WI38 (cell line): ENCODE results near the gene DHDH.

Source experiments
- H3K4me3 ChIP-seq: 2 replicates; pipeline ENCODE4 v1.5.1; 2011; ENCODE audit warnings: low read depth, mild to moderate bottlenecking, control low read depth, low read length
- CTCF ChIP-seq: IDR thresholded peaks from 2 replicates; pipeline ENCODE4 v1.5.1; 2012; ENCODE audit warnings: low read depth, mild to moderate bottlenecking, control low read depth, low read length

DHDH gene

GRCh38 chr19:48967346-48968178, 34.1 kb downstream of the DHDH start:
- no peak for TF ChIP-seq CTCF
- peak overlapping the region; percentile 68 for H3K4me3 ChIP-seq

GRCh38 chr19:48968179-48968661, 34.7 kb downstream of the DHDH start:
- no peak overlapping the region for H3K4me3 ChIP-seq
- TF ChIP-seq CTCF = no peak

GRCh38 chr19:48968813-48969218, 35.3 kb downstream of the DHDH start:
- no peak for TF ChIP-seq CTCF
- H3K4me3 ChIP-seq = no peak overlapping the region

- H3K4me3 ChIP-seq = no peak overlapping the region
- TF ChIP-seq CTCF = no peak
These were observed 36.0 kb downstream of the DHDH start for GRCh38 chr19:48969276-48970138.

GRCh38 chr19:48970139-48970766, 36.8 kb downstream of the DHDH start:
- H3K4me3 ChIP-seq = no peak overlapping the region
- no peak for TF ChIP-seq CTCF

GRCh38 chr19:48970923-48971395, 37.5 kb downstream of the DHDH start:
- TF ChIP-seq CTCF = peak; percentile 91
- no peak overlapping the region for H3K4me3 ChIP-seq
